Erythroblast (primary cell): ENCODE results near the gene RHOXF1.
"Not testable (repeated sequence)": the region's sequence is repeated elsewhere in the genome, so short reads cannot be mapped to it uniquely, and the experiment has no call there.

Source experiments
- DNase-seq, 2 experiments: peaks; one replicate each; lab custom pipeline; 2025; lab: John Stamatoyannopoulos, UW
- GATA1 ChIP-seq: IDR thresholded peaks from 2 replicates; pipeline ENCODE4 v1.6.1; 2011; ENCODE audit warnings: low read depth, mild to moderate bottlenecking, control low read depth, low read length, moderate library complexity
- POLR2A ChIP-seq: IDR thresholded peaks from 2 replicates; pipeline ENCODE4 v1.6.1; 2011; ENCODE audit warnings: mild to moderate bottlenecking, low read length

Gene RHOXF1, protein sequence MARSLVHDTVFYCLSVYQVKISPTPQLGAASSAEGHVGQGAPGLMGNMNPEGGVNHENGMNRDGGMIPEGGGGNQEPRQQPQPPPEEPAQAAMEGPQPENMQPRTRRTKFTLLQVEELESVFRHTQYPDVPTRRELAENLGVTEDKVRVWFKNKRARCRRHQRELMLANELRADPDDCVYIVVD

DNA sequence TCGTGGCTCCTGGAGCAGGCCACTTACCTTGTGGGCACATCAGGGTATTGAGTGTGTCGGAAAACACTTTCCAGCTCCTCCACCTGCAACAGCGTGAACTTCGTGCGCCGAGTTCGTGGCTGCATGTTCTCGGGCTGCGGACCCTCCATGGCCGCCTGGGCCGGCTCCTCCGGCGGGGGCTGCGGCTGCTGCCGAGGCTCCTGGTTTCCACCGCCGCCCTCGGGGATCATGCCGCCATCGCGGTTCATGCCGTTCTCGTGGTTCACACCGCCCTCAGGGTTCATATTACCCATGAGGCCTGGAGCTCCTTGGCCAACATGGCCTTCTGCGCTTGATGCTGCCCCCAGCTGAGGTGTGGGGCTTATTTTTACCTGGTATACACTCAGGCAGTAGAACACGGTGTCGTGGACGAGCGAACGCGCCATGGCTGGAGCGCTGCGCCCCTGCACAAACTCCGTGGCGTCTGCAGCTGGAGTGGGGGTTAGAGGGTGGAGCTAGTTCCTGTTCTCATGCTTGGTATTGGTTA, at the start of gene RHOXF1:
Gene RHOXF1 (minus strand): TSS at position 476 of the 526 bp plus-strand sequence. CDS start 51 bp downstream, at position 425.
- no peak for TF ChIP-seq GATA1
- TF ChIP-seq POLR2A = no peak
- DNase-seq = no peak

DNA sequence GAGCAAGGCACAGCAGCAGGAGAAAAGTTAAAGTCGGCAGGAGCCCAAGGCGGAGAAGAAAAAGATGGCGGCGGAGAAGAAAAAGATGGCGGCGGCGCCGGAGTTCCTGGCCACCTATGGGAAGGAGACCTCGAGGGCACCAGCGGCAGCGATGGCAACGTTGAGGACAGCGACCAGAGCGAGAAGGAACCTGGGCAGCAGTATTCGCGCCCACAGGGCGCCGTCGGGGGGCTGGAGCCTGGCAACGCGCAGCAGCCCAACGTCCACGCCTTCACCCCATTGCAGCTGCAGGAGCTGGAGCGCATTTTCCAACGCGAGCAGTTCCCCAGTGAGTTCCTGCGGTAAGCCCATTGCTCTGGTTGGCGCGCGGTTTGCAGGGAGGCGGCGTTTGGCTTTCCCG, 43.4 kb upstream of the RHOXF1 start:
- not testable (repeated sequence) for DNase-seq

DNA sequence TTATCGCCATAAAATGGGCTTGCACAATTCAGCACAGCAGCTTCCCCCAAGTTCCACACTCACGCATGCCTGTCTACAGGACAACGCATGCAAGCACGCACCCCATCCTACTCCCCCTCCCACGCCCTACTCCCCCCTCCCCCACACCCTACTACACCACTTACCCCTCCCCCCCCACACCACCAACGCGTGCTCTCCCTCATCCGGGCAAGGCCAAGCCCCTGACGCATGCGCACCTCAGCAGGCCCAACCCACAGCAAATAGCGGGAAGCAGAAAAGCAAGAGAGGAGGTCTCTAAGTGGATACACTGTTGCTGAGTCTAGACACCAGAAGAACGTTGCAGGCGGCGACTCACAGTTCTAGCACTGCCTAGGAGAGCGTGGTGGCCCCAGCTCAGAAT, 42.6 kb upstream of the RHOXF1 start, which contains the start of gene RHOXF2:
Gene RHOXF2 (plus strand): TSS at position 301 of the 400 bp plus-strand sequence. CDS start 138 bp downstream, outside the sequence.
- not testable (repeated sequence) for DNase-seq

DNA sequence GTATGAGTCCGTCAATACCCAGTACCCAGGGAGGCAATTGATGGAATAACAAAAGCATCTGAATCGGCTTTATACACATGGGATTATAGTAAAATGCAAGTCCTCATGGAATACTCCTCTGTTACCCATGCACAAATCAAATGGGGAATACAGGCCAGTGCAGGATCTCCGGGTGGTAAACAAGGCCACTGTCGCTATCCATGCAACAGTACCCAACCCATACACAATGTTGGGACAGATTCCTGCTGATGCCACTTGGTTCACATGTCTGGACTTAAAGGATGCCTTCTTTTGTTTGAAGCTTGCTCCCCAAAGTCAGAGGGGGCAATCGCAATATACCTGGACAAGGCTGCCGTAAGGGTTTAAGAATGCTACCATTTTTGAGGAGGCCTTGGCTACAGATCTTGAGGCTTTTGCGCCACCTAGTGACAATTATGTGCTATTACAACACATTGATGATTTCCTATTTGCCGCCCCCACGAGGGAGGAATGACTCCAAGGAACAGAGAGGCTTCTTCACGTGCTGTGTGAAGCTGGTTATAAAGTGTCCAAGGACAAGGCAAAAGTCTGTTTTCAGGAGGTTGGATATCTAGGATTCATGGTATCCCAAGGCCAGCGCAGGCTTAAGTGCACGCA, 34.5 kb upstream of the RHOXF1 start:
- DNase-seq = not testable (repeated sequence)

DNA sequence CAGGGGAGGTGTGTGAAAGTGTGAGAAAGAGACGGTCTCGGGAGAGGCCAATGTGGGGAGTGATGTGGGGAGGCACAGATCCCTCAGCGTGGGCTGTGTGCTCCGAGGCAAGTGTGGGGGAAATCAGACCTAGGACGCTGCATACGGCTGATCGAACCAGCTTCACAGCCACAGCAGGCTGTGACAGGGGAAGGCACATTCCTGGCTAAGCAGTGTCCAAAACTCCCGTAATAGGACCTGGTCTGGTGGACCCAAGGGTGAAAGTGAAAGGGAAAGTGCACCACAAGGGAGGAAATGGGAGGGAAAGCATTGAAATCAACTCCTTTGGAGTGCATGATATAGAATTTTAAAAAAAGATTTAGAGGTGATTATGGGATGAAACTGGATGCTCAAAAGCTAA, 31.8 kb upstream of the RHOXF1 start:
- no peak for DNase-seq
- TF ChIP-seq GATA1 = no peak
- TF ChIP-seq POLR2A = no peak

DNA sequence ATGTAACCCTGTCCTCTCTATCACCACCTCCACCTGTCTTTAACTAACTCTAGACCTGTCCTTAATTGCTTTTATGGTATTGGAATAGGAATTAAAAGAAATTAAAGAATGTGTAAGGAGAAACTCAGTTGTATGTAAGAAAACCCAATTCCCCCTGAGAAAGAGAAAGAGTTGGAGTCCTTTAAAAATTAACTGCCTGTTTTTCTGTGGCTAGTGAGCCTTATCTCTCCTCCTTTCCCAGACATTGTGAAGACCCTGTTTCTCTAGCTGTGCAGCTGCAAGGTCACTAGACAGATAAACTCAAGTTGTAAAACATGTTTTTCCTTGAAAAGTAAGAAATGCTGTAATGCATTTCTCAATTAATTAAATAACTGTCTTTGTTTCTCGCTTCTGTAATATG, 30.6 kb upstream of the RHOXF1 start:
- DNase-seq = not testable (repeated sequence)

DNA sequence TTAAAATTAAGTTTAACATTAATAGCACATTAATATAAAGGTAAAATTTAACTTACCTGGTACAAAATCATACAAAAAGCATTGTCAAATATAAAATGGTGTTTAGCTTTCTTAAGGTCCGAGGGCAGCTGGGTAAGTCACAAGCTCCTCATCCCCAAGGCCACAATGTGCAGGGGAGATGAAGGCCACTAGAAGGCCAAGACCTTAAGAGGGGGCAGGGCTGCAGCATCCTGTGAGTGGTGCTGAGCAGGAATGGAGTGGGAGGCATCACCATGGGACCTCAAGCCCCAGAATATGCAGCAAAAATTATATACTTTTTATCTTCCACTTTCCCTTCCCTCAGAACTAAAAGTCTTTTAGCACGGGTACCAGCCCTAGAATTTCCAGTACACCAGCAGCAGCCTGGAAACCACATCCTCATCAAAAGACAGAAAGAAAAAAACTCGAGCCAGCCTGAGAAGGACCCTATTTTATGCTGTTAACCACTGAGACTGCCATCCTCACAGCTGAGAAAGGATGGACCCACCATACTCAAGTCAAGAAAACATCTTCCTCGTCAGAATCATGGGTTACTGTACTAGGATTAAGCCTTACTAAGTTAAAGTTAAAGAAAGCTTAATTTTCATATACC, 29.7 kb upstream of the RHOXF1 start:
- no peak for DNase-seq
- TF ChIP-seq GATA1 (no peak), POLR2A (no peak)

DNA sequence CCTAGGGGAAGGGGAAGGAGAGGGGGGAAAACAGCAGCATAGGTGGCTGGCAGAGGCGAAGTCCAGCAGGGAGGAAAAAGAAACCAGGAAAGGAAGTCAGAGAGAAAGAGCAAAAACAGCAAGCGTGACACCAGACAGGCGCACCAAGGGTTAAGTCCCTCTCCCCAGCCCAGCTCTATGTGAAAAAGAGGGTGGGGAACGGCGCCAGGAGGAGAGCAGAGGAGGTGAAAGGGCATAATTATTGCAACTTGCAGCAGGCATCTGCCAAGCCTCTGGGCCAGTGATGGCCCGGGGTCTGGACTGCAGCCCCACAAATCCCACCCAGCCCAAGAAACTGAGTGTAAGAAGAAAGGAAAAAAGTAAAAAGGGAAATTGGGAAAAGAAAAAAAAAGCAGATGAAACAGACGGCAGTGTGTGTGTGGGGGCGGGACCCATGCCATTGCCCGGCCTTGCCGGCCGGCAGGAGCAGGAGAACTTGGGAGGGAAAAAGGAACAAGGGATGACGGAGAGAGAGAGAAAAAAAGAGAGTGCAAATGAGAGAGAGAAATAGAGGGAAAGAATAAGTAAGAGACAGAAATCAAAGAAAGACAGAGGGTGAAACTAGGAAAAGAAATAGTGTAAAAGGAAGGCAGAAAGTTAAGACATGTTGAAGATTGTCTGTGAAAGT, 28.6 kb upstream of the RHOXF1 start:
- no peak for TF ChIP-seq POLR2A
- TF ChIP-seq GATA1 = no peak
- DNase-seq = no peak

DNA sequence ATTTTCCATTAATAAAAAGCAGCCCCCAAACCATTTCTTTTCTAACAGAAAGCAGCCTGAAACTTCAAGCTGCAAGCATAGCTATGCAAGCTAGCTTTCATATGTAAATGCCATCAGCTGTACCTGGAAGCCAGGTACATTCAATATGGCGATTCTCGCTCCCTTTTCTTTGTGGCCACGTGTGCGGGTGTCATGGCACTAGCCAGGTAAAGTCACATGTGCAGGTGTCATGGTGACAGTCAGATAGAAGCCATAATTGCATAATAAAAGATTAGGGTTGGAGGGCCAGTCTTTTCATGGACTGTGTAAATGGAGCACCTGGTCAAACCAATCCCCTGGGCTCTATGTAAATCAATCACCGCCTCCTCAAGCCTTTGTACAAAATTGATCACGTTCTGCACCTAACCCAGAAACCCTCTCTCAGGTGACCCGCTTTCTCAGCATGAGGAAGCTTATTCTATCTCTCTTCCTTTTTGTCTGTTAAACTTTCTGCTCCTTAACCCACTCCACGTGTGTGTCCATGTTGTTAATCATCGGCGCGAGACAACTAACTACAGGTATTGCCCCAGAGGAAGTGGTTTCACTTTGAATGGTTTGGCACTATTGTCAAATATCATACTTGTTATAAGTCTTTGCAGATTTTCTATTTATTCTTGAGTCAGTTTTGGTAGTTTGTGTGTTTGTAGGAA, 24.7 kb upstream of the RHOXF1 start:
- TF ChIP-seq GATA1 (no peak), POLR2A (no peak)
- no peak for DNase-seq

DNA sequence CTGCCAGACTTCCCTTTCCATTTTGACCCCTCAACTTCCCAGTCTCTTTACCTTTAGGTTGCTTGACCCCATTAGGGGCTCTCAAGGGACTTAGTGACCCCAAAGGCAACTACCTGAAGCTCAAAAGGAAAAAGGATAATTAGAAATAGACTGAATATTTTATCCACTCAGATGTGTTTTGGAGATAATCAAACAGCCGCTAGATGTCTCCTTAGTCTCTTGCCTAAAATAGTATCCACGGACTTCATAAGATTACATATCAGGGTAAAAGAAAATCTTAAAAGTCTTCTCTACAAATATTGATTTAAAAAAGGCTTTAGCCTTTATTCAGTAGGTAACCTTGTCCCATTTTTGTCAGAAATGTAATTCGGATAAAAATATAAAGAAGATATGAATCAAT, 21.7 kb upstream of the RHOXF1 start:
- no peak for TF ChIP-seq GATA1
- no peak for DNase-seq

DNA sequence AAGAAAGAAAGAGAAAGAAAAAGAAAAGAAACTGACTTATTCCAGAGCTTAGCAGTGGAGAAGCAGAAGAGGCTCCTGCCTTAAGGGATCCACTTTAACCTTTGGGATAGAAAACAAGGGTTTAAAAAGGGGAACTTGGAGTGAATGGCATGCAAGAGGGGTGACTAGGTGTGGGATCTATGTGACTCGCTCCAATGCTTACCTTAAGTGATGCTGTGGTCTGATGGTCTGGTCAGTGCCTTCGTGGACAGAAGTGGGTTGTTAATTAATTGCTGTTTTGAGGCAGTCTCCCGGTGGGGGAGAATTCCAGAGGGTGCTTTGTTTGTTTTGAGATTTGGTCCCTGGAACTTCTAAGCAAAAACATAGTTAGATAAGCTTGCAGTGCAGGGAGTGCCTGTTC, 21.1 kb upstream of the RHOXF1 start:
- DNase-seq = no peak

DNA sequence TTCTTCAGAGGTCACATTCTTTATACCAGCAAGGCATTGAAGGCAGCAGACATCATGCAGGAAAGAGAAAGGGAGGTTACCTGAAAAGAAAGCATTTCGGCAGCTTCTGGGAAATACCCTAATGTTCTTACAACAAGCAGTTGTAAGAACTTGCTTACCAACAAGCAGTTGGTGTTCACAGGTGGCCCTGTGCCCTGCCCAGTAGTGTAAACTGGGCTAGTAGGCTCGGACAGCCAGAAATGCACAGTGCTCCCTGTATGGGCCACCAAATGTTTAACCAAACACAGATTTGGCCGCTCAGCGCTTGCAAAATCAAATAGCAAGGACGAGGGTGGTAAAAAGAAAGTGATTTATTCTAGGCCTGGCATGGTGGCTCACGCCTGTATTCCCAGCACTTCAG, 20.4 kb upstream of the RHOXF1 start:
- TF ChIP-seq POLR2A (no peak), GATA1 (no peak)
- DNase-seq = no peak

More for the DNA sequence above, 21.1 kb upstream of the RHOXF1 start:
- no peak for TF ChIP-seq POLR2A
- no peak for TF ChIP-seq GATA1

DNA sequence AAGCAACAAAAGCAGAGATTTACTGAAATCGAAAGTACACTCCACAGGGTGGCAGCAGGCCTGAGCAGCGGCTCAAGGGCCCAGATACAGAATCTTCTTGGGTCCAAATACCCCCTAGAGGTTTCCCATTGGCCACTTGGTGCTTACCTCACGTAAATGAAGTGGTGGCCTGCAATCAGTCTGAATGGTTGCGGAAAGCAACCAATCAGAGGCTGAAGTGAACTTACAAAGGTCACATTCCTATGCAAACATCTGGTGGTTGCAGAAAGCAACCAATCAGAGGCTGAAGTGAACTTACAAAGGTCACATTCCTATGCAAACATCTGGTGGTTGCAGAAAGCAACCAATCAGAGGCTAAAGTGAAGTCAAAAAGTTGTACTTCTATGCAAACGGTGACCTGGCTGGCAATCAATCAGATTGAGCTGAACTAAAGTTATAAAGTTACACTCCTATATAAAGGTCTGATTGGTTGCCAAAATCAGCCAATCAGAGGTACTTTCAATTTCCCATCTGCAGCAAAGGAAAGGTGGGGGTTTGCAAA, 12.7 kb upstream of the RHOXF1 start:
- not testable (repeated sequence) for DNase-seq

DNA sequence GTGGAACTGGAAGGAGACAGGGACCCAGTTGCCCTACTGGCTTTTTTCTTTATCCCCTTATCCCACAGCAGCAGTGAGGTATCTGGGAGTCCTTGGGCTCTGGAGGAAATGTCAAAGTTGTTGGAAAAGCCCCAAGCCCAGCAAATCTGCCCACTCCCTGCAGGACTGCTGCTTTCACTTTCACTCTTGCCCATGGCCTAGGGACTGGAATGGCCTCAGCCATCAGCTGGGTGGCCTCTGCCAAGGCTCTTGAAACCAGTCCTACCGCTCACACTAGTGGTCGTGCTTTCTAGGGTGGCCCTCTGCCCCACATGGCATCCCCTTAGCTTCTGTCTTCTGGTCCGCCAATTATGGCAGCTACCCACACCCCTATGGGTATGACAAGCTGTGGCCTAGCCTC, 9.7 kb upstream of the RHOXF1 start:
- no peak for DNase-seq
- TF ChIP-seq POLR2A = no peak
- no peak for TF ChIP-seq GATA1
